ENCODE data around the gene PDE4DIP. TPM values are rescaled to one million over a fixed set of nuclear protein-coding genes. Genes with fewer than 3 reads are reported as not detected.
"Not testable (repeated sequence)": the region's sequence is repeated elsewhere in the genome, so short reads cannot be mapped to it uniquely, and the experiment has no call there.

The PDE4DIP gene
- total RNA-seq, 3 donors from 2014 or later: 8.5 to 13.7 (median 12.5) TPM

DNA sequence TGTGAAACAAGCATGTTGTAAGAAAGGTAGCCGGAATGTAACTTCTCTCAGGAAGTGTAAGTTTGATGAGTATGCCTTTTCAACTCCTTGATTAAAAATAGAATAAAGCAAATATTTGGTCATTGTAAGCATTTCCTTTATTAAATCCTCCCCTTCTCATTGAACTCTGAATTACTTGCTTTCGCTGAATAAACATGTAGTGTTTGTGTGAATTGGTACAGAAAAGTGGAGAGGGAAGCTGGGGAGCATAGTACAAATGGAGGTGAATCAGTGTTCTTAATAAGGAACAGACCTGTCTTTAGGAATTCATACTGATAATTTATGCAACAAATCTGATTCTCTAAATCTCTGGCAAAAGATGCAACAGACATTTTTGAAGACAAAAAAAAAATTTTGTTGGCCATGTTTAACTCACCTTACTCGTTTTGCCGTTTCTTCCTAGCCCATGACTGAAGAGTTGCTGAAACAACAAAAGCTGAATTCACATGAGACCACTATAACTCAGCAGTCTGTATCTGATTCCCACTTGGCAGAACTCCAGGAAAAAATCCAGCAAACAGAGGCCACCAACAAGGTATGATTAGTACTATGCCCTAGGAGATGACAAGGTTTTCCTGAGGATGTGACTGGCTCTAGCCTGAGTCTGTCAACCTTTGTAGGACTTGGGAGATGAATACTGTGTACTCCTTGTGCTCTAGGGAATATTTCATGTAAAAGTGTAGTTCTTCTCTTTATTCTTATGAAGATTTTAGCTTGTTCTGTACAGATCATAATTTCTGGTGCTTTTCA, 116.2 kb downstream of the PDE4DIP start:
- H3K4me1 Mint-ChIP-seq (ENCODE audit: low read depth); H3K27me3 Mint-ChIP-seq (ENCODE audit: low read depth); H3K36me3 Mint-ChIP-seq (ENCODE audit: insufficient read depth); DNase-seq; H3K4me3 Mint-ChIP-seq; H3K9me3 Mint-ChIP-seq; ATAC-seq: not testable (repeated sequence)

DNA sequence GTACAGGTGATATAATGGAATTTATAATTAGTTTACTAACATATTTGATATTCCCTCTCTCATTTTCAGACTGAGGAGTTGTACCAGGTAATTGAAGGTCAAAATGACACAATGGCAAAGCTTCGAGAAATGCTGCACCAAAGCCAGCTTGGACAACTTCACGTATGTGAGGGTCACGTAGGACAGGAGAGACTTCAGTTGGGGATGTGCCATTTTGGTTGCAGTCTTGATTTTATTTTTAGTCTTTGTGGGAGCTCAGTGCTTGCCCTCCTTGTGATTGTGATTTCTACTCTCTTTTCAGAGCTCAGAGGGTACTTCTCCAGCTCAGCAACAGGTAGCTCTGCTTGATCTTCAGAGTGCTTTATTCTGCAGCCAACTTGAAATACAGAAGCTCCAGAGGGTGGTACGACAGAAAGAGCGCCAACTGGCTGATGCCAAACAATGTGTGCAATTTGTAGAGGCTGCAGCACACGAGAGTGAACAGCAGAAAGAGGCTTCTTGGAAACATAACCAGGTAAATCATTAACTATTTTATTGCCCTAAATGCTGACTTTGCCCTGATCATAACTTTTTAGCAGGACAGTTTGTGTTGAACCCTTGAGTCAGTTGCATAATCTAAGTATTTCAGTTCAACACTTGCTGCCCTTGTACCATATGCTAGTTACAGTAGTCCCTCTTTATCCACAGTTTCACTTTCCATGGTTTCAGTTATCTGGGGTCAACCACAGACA, 118.1 kb downstream of the PDE4DIP start:
- not testable (repeated sequence) for H3K27me3 Mint-ChIP-seq (ENCODE audit: low read depth); ATAC-seq; H3K9me3 Mint-ChIP-seq; H3K4me3 Mint-ChIP-seq; DNase-seq; H3K4me1 Mint-ChIP-seq (ENCODE audit: low read depth); H3K36me3 Mint-ChIP-seq (ENCODE audit: insufficient read depth)

DNA sequence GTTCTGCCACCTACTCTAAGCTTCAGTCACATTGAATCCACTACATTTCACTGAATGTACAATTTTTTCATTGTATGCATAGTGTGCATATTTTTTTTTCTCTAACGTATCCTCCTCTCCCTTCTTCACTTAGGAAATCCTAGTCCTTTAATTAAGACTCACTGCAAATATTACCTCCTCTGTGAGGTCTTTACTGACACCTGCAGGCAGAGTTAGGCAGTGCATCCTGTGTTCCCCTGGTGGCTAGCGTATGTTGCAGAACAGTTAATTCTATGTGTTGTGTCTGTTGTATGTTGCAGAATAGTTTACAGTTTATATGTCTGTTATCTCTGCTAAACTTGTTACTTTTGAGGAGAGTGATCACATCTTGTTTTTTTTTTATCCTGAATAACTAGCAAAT, 121.9 kb downstream of the PDE4DIP start:
- not testable (repeated sequence) for H3K36me3 Mint-ChIP-seq (ENCODE audit: insufficient read depth); H3K27me3 Mint-ChIP-seq (ENCODE audit: low read depth); H3K4me3 Mint-ChIP-seq; H3K4me1 Mint-ChIP-seq (ENCODE audit: low read depth); H3K9me3 Mint-ChIP-seq; DNase-seq
- ATAC-seq: peak; percentile 74 to 89

DNA sequence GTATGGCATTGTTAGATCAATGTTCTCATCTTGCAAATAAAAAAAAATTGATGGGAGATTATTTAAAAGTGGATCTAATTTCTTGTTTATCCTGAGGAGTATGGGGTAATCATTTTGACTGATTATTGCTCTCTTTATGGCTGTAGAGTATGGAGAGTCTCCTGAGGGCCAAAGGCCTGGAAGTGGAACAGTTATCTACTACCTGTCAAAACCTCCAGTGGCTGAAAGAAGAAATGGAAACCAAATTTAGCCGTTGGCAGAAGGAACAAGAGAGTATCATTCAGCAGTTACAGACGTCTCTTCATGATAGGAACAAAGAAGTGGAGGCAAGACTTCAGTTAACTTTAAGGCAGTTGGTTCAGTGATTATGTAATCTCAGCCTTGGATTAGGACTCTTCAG, 123.4 kb downstream of the PDE4DIP start:
- not testable (repeated sequence) for DNase-seq; H3K9me3 Mint-ChIP-seq; ATAC-seq; H3K4me1 Mint-ChIP-seq (ENCODE audit: low read depth); H3K4me3 Mint-ChIP-seq; H3K27me3 Mint-ChIP-seq (ENCODE audit: low read depth); H3K36me3 Mint-ChIP-seq (ENCODE audit: insufficient read depth)

DNA sequence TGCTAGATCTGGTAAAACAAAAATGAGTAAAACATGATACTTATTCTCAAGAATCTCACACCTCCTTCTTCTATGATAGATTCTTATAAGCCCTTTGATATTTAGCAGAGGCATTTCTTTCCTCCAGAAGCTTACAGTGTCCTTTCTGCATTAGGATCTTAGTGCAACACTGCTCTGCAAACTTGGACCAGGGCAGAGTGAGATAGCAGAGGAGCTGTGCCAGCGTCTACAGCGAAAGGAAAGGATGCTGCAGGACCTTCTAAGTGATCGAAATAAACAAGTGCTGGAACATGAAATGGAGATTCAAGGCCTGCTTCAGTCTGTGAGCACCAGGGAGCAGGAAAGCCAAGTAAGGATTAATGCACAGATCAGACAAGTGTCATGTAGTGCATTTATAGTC, 124.5 kb downstream of the PDE4DIP start:
- DNase-seq; H3K27me3 Mint-ChIP-seq (ENCODE audit: low read depth); H3K36me3 Mint-ChIP-seq (ENCODE audit: insufficient read depth); H3K4me1 Mint-ChIP-seq (ENCODE audit: low read depth); H3K4me3 Mint-ChIP-seq; ATAC-seq; H3K9me3 Mint-ChIP-seq: not testable (repeated sequence)

DNA sequence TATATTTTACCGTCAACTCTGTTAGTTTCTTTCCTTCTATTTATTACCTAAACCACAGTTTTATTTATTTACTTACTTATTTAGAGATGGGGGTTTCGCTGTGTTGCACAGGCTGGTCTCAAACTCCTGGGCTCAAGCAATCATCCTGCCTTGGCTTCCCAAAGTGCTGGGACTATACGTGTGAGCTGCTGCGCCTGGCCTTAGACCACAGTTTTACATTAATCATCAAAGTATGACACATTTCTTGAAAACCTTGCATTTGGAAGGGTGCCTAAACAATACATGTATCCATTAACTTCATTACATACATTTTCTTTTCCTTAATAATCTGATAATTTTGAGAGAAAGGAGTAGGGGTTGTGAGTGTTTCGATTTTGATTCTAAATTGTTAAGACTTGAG, 124.9 kb downstream of the PDE4DIP start:
- not testable (repeated sequence) for H3K27me3 Mint-ChIP-seq (ENCODE audit: low read depth); H3K36me3 Mint-ChIP-seq (ENCODE audit: insufficient read depth); DNase-seq; H3K4me3 Mint-ChIP-seq; H3K4me1 Mint-ChIP-seq (ENCODE audit: low read depth); H3K9me3 Mint-ChIP-seq; ATAC-seq

DNA sequence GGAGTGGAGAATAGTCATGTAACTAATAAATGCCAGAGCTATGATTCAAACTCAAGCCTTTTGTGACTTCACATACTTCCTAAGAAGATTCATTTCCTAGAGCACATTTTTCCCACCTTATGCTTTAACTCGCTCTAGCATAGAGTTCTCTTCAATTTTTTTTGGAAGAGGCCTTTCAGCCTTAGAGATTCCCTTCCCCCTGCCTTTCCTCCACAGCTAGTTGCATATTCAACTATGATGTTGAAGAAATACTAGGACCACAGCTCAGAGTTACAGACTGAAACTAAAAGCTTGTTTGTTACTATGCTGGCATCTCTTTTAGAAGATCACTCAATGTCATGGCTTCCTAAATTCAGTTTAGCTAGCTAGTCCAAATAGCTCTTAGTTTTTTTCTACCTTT, 131.2 kb downstream of the PDE4DIP start:
- Mint-ChIP-seq H3K4me3 (peak overlapping the region; percentile 41), H3K36me3 (ENCODE audit: insufficient read depth) (peaks cover 21% of the 10 kb centered on the region), H3K4me1 (ENCODE audit: low read depth) (peaks cover 16% of the 10 kb centered on the region)
- ATAC-seq: peak; percentile 63 to 64
- H3K9me3 Mint-ChIP-seq; DNase-seq; H3K27me3 Mint-ChIP-seq (ENCODE audit: low read depth): not testable (repeated sequence)

DNA sequence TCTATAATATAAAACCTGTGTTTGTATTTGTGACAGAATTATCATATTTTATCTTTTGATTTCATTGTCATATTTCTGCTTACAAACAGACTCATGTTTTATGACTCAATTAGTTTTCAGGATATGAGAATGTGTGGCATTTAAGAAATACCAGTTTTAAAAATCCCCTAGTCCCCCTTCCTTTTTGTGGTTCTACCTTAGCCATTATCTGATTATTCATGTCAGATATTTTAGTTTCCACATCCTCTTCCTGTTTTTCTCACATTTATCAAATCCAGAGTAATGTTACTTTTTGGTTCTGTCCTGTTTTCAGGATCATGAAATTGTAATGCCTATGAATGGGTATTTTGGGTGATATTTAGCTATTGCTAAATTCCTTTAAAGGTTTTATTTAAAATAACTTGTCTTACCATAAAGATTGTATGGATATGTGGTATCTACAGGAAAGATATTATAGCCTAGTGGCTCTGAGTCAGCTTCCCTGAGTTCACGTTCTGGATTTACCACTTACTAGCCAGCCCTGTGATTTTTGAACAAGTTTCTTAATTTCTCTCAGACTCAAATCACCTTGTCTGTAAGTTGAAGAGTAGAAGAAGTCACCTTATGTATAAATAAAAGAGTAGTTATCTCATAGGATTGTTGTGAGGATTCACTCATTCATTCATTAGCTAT, 131.8 kb downstream of the PDE4DIP start:
- H3K36me3 Mint-ChIP-seq (ENCODE audit: insufficient read depth): peaks cover 24% of the 10 kb centered on the region
- peaks cover 16% of the 10 kb centered on the region for H3K4me1 Mint-ChIP-seq (ENCODE audit: low read depth)
- H3K27me3 Mint-ChIP-seq (ENCODE audit: low read depth); H3K9me3 Mint-ChIP-seq; DNase-seq: not testable (repeated sequence)
- ATAC-seq: peak; percentile 88 to 90
- H3K4me3 Mint-ChIP-seq: peak overlapping the region; percentile 41

DNA sequence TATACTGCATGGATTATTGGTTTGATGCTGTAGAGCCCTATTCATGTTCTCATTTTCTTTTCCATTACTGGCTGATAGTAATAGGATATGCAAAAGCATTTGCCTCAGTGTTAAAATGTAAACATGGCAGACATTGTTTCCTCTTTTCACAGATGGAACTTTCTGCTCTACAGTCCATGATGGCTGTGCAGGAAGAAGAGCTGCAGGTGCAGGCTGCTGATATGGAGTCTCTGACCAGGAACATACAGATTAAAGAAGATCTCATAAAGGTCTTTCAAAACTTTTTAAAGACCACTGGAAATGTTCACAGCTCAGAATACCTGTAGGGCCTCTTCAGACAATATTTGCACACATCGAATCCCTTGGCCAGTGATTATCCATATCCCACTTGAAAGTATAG, 133.6 kb downstream of the PDE4DIP start:
- DNase-seq; H3K27me3 Mint-ChIP-seq (ENCODE audit: low read depth); ATAC-seq; H3K9me3 Mint-ChIP-seq; H3K4me3 Mint-ChIP-seq: not testable (repeated sequence)
- Mint-ChIP-seq H3K4me1 (ENCODE audit: low read depth) (peaks cover 16% of the 10 kb centered on the region), H3K36me3 (ENCODE audit: insufficient read depth) (peaks cover 36% of the 10 kb centered on the region)

DNA sequence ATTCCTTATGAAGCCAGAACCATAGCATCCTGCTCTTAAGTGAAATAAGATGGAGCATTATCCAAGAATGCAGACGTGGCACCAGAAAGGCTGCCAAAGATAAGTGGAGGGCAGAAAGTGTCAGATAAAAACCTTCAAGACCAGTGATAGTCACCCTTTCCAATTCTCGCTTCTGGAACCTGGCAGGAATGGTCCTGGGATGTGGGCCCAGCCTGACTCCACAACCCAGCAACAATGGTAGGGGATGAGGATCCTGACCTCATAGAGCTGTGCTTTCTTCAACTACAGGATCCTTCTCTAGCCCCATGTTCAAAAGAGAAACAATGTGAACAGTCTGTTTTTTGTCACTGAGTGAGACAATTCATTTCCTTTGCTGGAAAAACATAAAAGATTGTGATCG, 145.2 kb downstream of the PDE4DIP start:
- not testable (repeated sequence) for H3K4me3 Mint-ChIP-seq; H3K27me3 Mint-ChIP-seq (ENCODE audit: low read depth); H3K9me3 Mint-ChIP-seq; H3K36me3 Mint-ChIP-seq (ENCODE audit: insufficient read depth); DNase-seq; ATAC-seq; H3K4me1 Mint-ChIP-seq (ENCODE audit: low read depth)

DNA sequence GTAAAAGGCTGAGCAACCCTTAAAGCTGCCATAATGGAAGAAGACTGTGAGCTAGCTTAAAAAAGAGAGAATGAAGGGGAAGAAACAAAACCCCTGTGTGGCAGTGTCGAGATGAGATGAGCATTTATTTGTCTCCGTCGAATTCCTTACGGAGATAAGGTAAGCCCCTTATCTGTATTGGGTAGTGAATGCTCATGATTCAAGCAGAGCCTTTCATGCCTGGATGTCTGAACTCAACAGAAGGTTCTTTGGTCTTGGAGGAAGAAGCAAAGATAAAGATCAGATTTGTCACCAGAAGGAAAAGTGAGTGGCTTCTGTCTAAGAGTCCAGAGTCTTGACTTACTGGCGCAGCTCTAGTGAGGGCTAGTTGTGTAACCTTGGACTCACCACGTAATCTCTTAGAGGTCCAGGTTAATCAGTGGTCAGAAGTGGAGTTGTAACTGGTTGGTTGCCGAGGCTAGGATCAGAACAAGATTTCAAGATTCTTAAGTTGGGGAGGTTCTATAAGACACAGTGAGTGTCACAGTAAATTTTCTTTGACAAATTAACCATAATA, 146.1 kb downstream of the PDE4DIP start:
- not testable (repeated sequence) for ATAC-seq; DNase-seq; H3K4me3 Mint-ChIP-seq; H3K27me3 Mint-ChIP-seq (ENCODE audit: low read depth); H3K9me3 Mint-ChIP-seq; H3K36me3 Mint-ChIP-seq (ENCODE audit: insufficient read depth); H3K4me1 Mint-ChIP-seq (ENCODE audit: low read depth)

DNA sequence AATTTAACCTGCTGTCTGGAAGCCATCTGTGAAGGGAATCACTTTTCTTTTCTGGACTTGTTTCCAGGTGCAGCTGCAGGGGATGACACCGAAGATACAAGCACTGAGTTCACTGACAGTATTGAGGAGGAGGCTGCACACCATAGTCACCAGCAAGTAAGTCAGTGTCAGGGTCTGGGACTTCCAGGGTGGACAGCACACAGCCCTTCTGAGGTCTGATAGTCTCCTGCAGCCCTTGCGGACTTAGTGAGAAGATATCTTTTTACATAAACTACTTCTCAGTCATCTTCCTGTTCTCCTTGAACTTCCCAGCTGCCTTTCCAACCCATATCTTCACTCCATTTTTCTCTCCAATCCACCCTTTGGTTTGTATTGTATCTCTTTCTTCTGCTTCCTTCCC, 147.6 kb downstream of the PDE4DIP start:
- not testable (repeated sequence) for H3K9me3 Mint-ChIP-seq; DNase-seq; H3K4me1 Mint-ChIP-seq (ENCODE audit: low read depth); H3K4me3 Mint-ChIP-seq; ATAC-seq; H3K27me3 Mint-ChIP-seq (ENCODE audit: low read depth); H3K36me3 Mint-ChIP-seq (ENCODE audit: insufficient read depth)

DNA sequence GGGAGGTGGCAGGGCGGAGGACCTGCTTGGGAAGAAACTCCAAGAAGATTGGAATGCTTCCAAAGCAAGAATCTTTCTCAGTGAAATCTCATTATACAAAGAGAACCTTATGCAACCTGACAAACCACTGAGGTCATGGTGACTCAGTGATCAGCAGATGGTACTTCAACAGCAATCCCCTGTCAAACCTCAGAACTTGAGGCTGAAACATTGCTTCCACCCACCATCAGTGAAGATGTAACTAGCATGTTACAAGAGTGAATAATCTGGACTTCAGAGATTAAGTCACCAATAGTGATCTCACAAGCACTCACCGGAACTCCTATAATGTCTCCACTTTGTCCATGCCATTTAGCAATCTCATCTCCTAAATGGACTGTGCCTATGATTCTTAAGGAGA, 148.1 kb downstream of the PDE4DIP start:
- H3K4me3 Mint-ChIP-seq; H3K9me3 Mint-ChIP-seq; H3K4me1 Mint-ChIP-seq (ENCODE audit: low read depth); DNase-seq; H3K27me3 Mint-ChIP-seq (ENCODE audit: low read depth); H3K36me3 Mint-ChIP-seq (ENCODE audit: insufficient read depth): not testable (repeated sequence)
- peak; percentile 86 to 90 for ATAC-seq

DNA sequence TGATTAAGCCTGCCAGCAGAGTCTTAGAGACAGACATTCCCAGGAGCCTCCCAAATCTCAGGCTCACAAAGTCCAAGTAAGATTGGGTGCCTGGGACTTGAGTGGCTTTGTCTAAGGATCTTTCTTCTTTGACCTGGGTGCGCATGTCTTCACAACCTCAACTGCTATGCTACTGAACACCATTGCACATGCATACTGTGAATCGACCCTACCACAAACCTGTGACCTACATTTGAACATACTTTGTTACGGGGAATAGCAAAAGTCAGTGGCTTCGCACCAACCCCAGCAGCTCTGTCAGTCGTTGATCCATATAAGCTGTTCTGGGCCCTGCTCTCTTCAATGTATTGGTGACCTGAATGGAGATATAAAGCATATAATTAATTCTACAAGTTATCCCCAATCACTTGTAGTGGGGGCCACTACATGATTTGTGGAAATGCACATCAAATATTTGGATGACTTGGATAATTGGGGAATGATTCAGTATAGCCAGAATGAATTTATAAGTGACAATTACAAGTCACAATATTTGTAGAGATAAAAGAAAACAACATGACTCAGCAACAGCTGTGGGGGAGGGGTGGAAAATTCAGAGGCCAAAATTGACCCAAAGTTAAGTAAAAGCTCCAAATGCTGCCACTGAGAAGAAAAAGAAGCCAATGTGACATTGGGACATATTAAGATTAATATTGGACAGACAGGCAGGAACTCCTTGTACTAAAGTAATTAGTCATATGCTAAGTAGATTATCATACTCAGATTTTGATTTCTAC, 152.4 kb downstream of the PDE4DIP start:
- not testable (repeated sequence) for H3K4me3 Mint-ChIP-seq; ATAC-seq; H3K36me3 Mint-ChIP-seq (ENCODE audit: insufficient read depth); H3K9me3 Mint-ChIP-seq; H3K27me3 Mint-ChIP-seq (ENCODE audit: low read depth); DNase-seq; H3K4me1 Mint-ChIP-seq (ENCODE audit: low read depth)
